H1 (cell line): ENCODE results near the gene TAS2R41. TPM values are rescaled to one million over a fixed set of nuclear protein-coding genes. Genes with fewer than 3 reads are reported as not detected.

Experiments
- CTCF ChIA-PET: fragments of 300-600 bp; sonication (Branson Sonifier 250); formaldehyde crosslinking; loops from one replicate; lab custom pipeline; 2021; ENCODE audit not compliant: partially characterized antibody; lab: Charles Lee
- POLR2A ChIA-PET: fragments of 300-600 bp; sonication (Branson Sonifier 250); formaldehyde crosslinking; loops from one replicate; lab custom pipeline; 2021; ENCODE audit warnings: inconsistent platforms; ENCODE audit not compliant: partially characterized antibody; lab: Charles Lee
- DNase-seq, 2 experiments: peaks; one replicate each; pipeline versions ENCODE4 v3.0.0 to v3.0.0-alpha.2; 2010 to 2022; ENCODE audit warnings: low spot score in 2 of 2, low read depth in 1 of 2, mixed read lengths in 1 of 2
- FAIRE-seq: peaks from 2 replicates; lab custom pipeline; 2011; peaks lifted over from hg19 to GRCh38; lab: Jason Lieb, UNC
- H2AFZ ChIP-seq: 2 replicates; pipeline ENCODE4 v1.8.1; 2012; ENCODE audit warnings: low read length, inconsistent platforms
- H2AK5ac ChIP-seq: 2 replicates; pipeline ENCODE4 v1.6.1; 2013; ENCODE audit warnings: low read depth, low read length
- H2BK120ac ChIP-seq: replicated peaks from 2 replicates; pipeline ENCODE3; 2013; ENCODE audit warnings: low read depth, low read length, inconsistent platforms
- H2BK12ac ChIP-seq: 2 replicates; pipeline ENCODE4 v1.6.1; 2013; ENCODE audit warnings: low read depth, low read length
- H2BK15ac ChIP-seq: 2 replicates; pipeline ENCODE4 v1.6.1; 2013; ENCODE audit warnings: low read length
- H2BK20ac ChIP-seq: 2 replicates; pipeline ENCODE4 v1.6.1; 2013; ENCODE audit warnings: low read length
- H2BK5ac ChIP-seq: 2 replicates; pipeline ENCODE4 v1.6.1; 2013; ENCODE audit warnings: low read depth, low read length
- H3K14ac ChIP-seq: 2 replicates; pipeline ENCODE4 v1.6.1; 2013; ENCODE audit warnings: inconsistent platforms; ENCODE audit not compliant: insufficient read length
- H3K18ac ChIP-seq: 2 replicates; pipeline ENCODE4 v1.6.1; 2013; ENCODE audit warnings: low read length; ENCODE audit errors: extremely low read depth
- H3K23ac ChIP-seq: 2 replicates; pipeline ENCODE4 v1.6.1; 2013; ENCODE audit warnings: inconsistent platforms; ENCODE audit not compliant: insufficient read length
- H3K23me2 ChIP-seq: 2 replicates; pipeline ENCODE4 v1.6.1; 2013; ENCODE audit warnings: low read depth, low read length
- H3K27ac ChIP-seq: 2 replicates; pipeline ENCODE4 v1.6.1; 2011; ENCODE audit warnings: low read depth, low read length, inconsistent platforms
- H3K27me3 ChIP-seq, 4 experiments: replicated peaks in 1 of 4; 1 replicate in 1 of 4; 2 replicates in 3 of 4; pipeline versions ENCODE4 v1.6.1 to v1.8.1; 2011 to 2013; ENCODE audit warnings: low read length in 3 of 4, mild to moderate bottlenecking in 3 of 4, inconsistent platforms in 2 of 4, mixed read lengths in 2 of 4, moderate library complexity in 1 of 4; ENCODE audit not compliant: control insufficient read depth in 3 of 4, insufficient read depth in 3 of 4; ENCODE audit errors: extremely low read depth in 1 of 4
- H3K36me3 ChIP-seq, 4 experiments: 2 replicates each; pipeline versions ENCODE4 v1.6.1 to v1.8.1; 2011 to 2013; ENCODE audit warnings: mild to moderate bottlenecking in 4 of 4, low read length in 3 of 4, moderate library complexity in 2 of 4, control low read depth in 1 of 4, inconsistent platforms in 1 of 4; ENCODE audit not compliant: insufficient read depth in 4 of 4, control insufficient read depth in 2 of 4
- H3K4ac ChIP-seq: replicated peaks from 2 replicates; pipeline ENCODE3; 2013; ENCODE audit warnings: low read length, low read depth, mixed read lengths, inconsistent platforms; ENCODE audit not compliant: insufficient read length
- H3K4me1 ChIP-seq, 4 experiments: replicated peaks in 1 of 4; 1 replicate in 1 of 4; 2 replicates in 3 of 4; pipeline versions ENCODE4 v1.6.1 to v1.8.1; 2011 to 2013; ENCODE audit warnings: low read length in 3 of 4, inconsistent platforms in 2 of 4, mixed read lengths in 1 of 4; ENCODE audit not compliant: insufficient read depth in 4 of 4, control insufficient read depth in 3 of 4
- H3K4me2 ChIP-seq, 2 experiments: 2 replicates each; pipeline versions ENCODE4 v1.6.1 to v1.8.1; 2011 to 2013; ENCODE audit warnings: low read depth in 2 of 2, low read length in 2 of 2, control low read depth in 1 of 2, inconsistent platforms in 1 of 2, mild to moderate bottlenecking in 1 of 2; ENCODE audit not compliant: insufficient read depth in 1 of 2
- H3K4me3 ChIP-seq, 4 experiments: fragments of 200-600, 300-600 bp in 1 of 4; sonication (generic), shearing (Covaris generic), sonication (Bioruptor Twin) in 1 of 4; 2 replicates each; pipeline versions ENCODE4 v1.5.1 to v1.8.1; 2011 to 2016; ENCODE audit warnings: low read length in 4 of 4, low read depth in 3 of 4, control low read depth in 2 of 4, inconsistent platforms in 2 of 4, mild to moderate bottlenecking in 2 of 4, mixed read lengths in 1 of 4, moderate library complexity in 1 of 4; ENCODE audit not compliant: insufficient read depth in 2 of 4; ENCODE audit errors: extremely low read depth in 1 of 4
- H3K56ac ChIP-seq: replicated peaks from 2 replicates; pipeline ENCODE3; 2013; ENCODE audit warnings: low read depth, mild to moderate bottlenecking, mixed read lengths, low read length, inconsistent platforms; ENCODE audit not compliant: insufficient read length
- H3K79me1 ChIP-seq: 2 replicates; pipeline ENCODE4 v1.6.1; 2013; ENCODE audit warnings: low read depth, low read length, control low read depth
- H3K79me2 ChIP-seq, 2 experiments: 2 replicates each; pipeline versions ENCODE4 v1.6.1 to v1.8.1; 2012 to 2013; ENCODE audit warnings: low read length in 2 of 2, mild to moderate bottlenecking in 2 of 2, inconsistent platforms in 1 of 2; ENCODE audit not compliant: insufficient read depth in 2 of 2, control insufficient read depth in 1 of 2
- H3K9ac ChIP-seq, 4 experiments: replicated peaks in 1 of 4; 1 replicate in 1 of 4; 2 replicates in 3 of 4; pipeline versions ENCODE4 v1.6.1 to v1.8.1; 2011 to 2013; ENCODE audit warnings: low read depth in 3 of 4, low read length in 3 of 4, control low read depth in 2 of 4, mild to moderate bottlenecking in 2 of 4, moderate library complexity in 2 of 4, inconsistent platforms in 1 of 4; ENCODE audit errors: extremely low read depth in 1 of 4
- H3K9me3 ChIP-seq, 2 experiments: 2 replicates each; pipeline versions ENCODE4 v1.6.1 to v1.8.1; 2012 to 2013; ENCODE audit warnings: mild to moderate bottlenecking in 2 of 2, moderate library complexity in 2 of 2, control low read depth in 1 of 2, inconsistent platforms in 1 of 2, low read depth in 1 of 2, low read length in 1 of 2, mixed read lengths in 1 of 2; ENCODE audit not compliant: insufficient read depth in 2 of 2
- H4K20me1 ChIP-seq, 2 experiments: replicated peaks in 1 of 2; 2 replicates each; pipeline versions ENCODE3 to v1.8.1; 2011 to 2013; ENCODE audit warnings: inconsistent platforms in 2 of 2, low read length in 2 of 2, mild to moderate bottlenecking in 1 of 2; ENCODE audit not compliant: insufficient read depth in 2 of 2, control insufficient read depth in 1 of 2
- H4K5ac ChIP-seq: 2 replicates; pipeline ENCODE4 v1.6.1; 2013; ENCODE audit warnings: low read length, low read depth, mixed read lengths, inconsistent platforms; ENCODE audit not compliant: insufficient read length
- H4K8ac ChIP-seq: 2 replicates; pipeline ENCODE4 v1.8.0; 2013; ENCODE audit warnings: mild to moderate bottlenecking, moderate library complexity, low read length, inconsistent platforms; ENCODE audit not compliant: insufficient read depth; ENCODE audit errors: extremely low read depth
- H4K91ac ChIP-seq: replicated peaks from 2 replicates; pipeline ENCODE3; 2013; ENCODE audit warnings: low read length, mixed read lengths, inconsistent platforms; ENCODE audit not compliant: insufficient read length
- KDM1A ChIP-seq: fragments of 200-600, 300-600 bp; sonication (generic); IDR thresholded peaks from 2 replicates; pipeline ENCODE4 v1.7.1; 2016; ENCODE audit warnings: mild to moderate bottlenecking, low read length, borderline replicate concordance
- polyA plus RNA-seq, 7 experiments: library from polyadenylated mRNA; depleted of rRNA in 3 of 7; stranded (reverse) in 5 of 7; unstranded in 2 of 7; fragments of >200 nt in 5 of 7; fragments of 200-250 nt in 2 of 7; gene quantifications; 1 replicate in 5 of 7; 2 replicates in 1 of 7; 4 replicates in 1 of 7; pipeline versions ENCODE4 v1.2.1 to v1.2.3, GENCODE V29; 2011 to 2013; ENCODE audit warnings: missing spikeins in 2 of 7, mixed read lengths in 2 of 7
- total RNA-seq: library from RNA; stranded (reverse); fragmentation: NEBNext Ultra II Directional; extraction: Animal tissue kit (Norgen Biotek cat#: 25700); gene quantifications from 2 replicates; pipeline ENCODE4 v1.2.1, GENCODE V29; 2021

The TAS2R41 gene
- total and polyA plus RNA-seq, 2 of the 8 experiments (the other 6 are each of a cell fraction or from before 2014, with no cell fraction given), result 0.12 TPM; not detected in 1

DNA sequence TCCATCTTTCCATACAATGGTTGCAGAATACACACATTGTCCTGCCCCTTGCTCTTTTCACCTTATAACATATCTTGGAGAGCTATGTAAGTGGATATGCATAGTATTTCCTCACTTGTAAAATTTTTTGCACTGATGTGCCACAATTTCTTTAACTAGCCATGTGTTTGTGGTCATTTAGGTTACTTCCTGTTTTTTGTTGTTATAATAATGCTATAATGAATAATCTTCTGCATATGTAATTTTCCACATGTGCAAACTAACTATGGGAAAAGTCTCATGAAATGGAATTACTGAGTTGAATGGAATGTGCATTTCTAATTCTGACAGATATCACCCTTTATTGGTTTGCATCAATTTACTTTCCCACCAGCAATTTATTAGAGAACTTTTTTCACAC is 2.8 kb downstream of the TAS2R41 start:
- Histone ChIP-seq H3K4ac (no peak overlapping the region), H3K4me3 (no peak overlapping the region), H3K23ac (no peak overlapping the region), H2BK12ac (no peak overlapping the region), H3K27me3 (no peaks in the 10 kb centered on the region), H4K8ac (no peak overlapping the region), H3K4me1 (no peaks in the 10 kb centered on the region), H2BK120ac (no peak overlapping the region), H3K9ac (no peak overlapping the region), H3K18ac (no peak overlapping the region), H3K79me2 (no peaks in the 10 kb centered on the region), H2BK5ac (no peak overlapping the region), H4K91ac (no peak overlapping the region), H2BK15ac (no peak overlapping the region), H3K56ac (no peak overlapping the region), H2AK5ac (no peak overlapping the region), H2BK20ac (no peak overlapping the region), H3K23me2 (no peaks in the 10 kb centered on the region), H4K5ac (no peak overlapping the region), H3K4me2 (no peak overlapping the region), H3K14ac (no peak overlapping the region), H3K9me3 (no peaks in the 10 kb centered on the region), H2AFZ (no peak overlapping the region), H4K20me1 (no peaks in the 10 kb centered on the region), H3K79me1 (no peaks in the 10 kb centered on the region), H3K27ac (no peak overlapping the region), H3K36me3 (no peaks in the 10 kb centered on the region)
- ChIA-PET POLR2A (no interaction called here), CTCF (interaction anchor here (0.8 to 1.2 kb wide), 6 partner anchors 8 to 100 kb away, joined by 3 to 4 read pairs (median 3); no protein-coding TSS in a partner anchor)
- no peak for TF ChIP-seq KDM1A
- FAIRE-seq (no peak), DNase-seq (no peak)
